GM12892 (cell line): ENCODE measurements around the gene HSFX4.

Experiments
- POLR2A ChIP-seq: IDR thresholded peaks from 2 replicates; pipeline ENCODE4 v1.6.1; 2011; ENCODE audit warnings: low read depth, low read length, control low read depth
- POLR2AphosphoS5 ChIP-seq: IDR thresholded peaks from 2 replicates; pipeline ENCODE4 v1.6.1; 2011; ENCODE audit warnings: low read depth, low read length, control low read depth

GRCh38 chrX:149949743-149950436 lies 20.5 kb downstream of the HSFX4 start:
- TF ChIP-seq POLR2A (no peak), POLR2AphosphoS5 (no peak)
